HepG2 (cell line): ENCODE measurements around the gene FASTKD3. TPM values are rescaled to one million over a fixed set of nuclear protein-coding genes. Genes with fewer than 3 reads are reported as not detected.

ENCODE experiments used
- ATAC-seq: fragments of 200-7000 bp; cut with Tn5 transposase; 3 replicates; pipeline ENCODE4 v1.9.1; 2020; ENCODE audit warnings: mild to moderate bottlenecking, moderate library complexity
- BruUV-seq: library from RNA; stranded (reverse); fragments of 400-500 nt; replicated peaks from 2 replicates; lab custom pipeline; 2021; lab: Mats Ljungman, UMichigan
- CTCF ChIA-PET: fragments of 300-600 bp; formaldehyde crosslinking; extraction: SDS; loops from one replicate; lab custom pipeline; 2021; ENCODE audit warnings: low total read pairs, inconsistent platforms, low intra/inter-chr PET ratio; lab: Yijun Ruan, JAX
- POLR2A ChIA-PET: fragments of 350-600 bp; sonication (Branson Sonifier 250); formaldehyde crosslinking; loops from one replicate; lab custom pipeline; 2020; ENCODE audit warnings: antibody characterized with exemption, inconsistent platforms; lab: Yijun Ruan, JAX
- DNase-seq: peaks from one replicate; pipeline ENCODE4 v3.0.0-alpha.2; 2015; ENCODE audit warnings: low spot score
- FAIRE-seq: peaks from 3 replicates; lab custom pipeline; 2011; peaks lifted over from hg19 to GRCh38; lab: Jason Lieb, UNC
- H2AFZ ChIP-seq: one replicate; pipeline ENCODE4 v1.6.1; 2011; ENCODE audit warnings: low read length, inconsistent platforms
- H3K27ac ChIP-seq: fragments of 300-600 bp; 3 replicates; pipeline ENCODE4 v1.8.0; 2011; ENCODE audit warnings: mixed run types, mild to moderate bottlenecking, mixed read lengths, low read length, inconsistent platforms; ENCODE audit not compliant: insufficient read depth; ENCODE audit errors: extremely low read length
- H3K27me3 ChIP-seq, 2 experiments: fragments of 200-600 bp in 1 of 2; 2 replicates in 1 of 2; 3 replicates in 1 of 2; pipeline versions ENCODE4 v1.6.0 to v1.8.0; 2011; ENCODE audit warnings: low read length in 2 of 2, mild to moderate bottlenecking in 2 of 2, moderate library complexity in 2 of 2, inconsistent platforms in 1 of 2; ENCODE audit not compliant: insufficient read depth in 2 of 2, control insufficient read depth in 1 of 2
- H3K36me3 ChIP-seq, 2 experiments: fragments of 200-600 bp in 1 of 2; replicated peaks in 1 of 2; 2 replicates in 1 of 2; 3 replicates in 1 of 2; pipeline versions ENCODE4 v1.5.1 to v1.8.0; 2011; ENCODE audit warnings: low read length in 2 of 2, inconsistent platforms in 1 of 2; ENCODE audit not compliant: insufficient read depth in 2 of 2, control insufficient read depth in 1 of 2
- H3K4me1 ChIP-seq: 2 replicates; pipeline ENCODE4 v1.5.1; 2012; ENCODE audit warnings: low read length, inconsistent platforms; ENCODE audit not compliant: insufficient read depth
- H3K4me2 ChIP-seq: 2 replicates; pipeline ENCODE4 v1.6.0; 2011; ENCODE audit warnings: low read depth, low read length, inconsistent platforms
- H3K4me3 ChIP-seq, 3 experiments: fragments of 200-600 bp in 1 of 3; sonication (generic), shearing (Covaris generic) in 1 of 3; replicated peaks in 1 of 3; 2 replicates each; pipeline ENCODE4 v1.5.1; 2011 to 2016; ENCODE audit warnings: low read length in 3 of 3, inconsistent platforms in 2 of 3, low read depth in 2 of 3, mild to moderate bottlenecking in 2 of 3, control low read depth in 1 of 3, mixed read lengths in 1 of 3; ENCODE audit not compliant: insufficient read depth in 1 of 3
- H3K79me2 ChIP-seq: one replicate; pipeline ENCODE4 v1.6.1; 2011; ENCODE audit warnings: low read length, inconsistent platforms; ENCODE audit not compliant: insufficient read depth
- H3K9ac ChIP-seq: 2 replicates; pipeline ENCODE4 v1.6.0; 2011; ENCODE audit warnings: mild to moderate bottlenecking, low read depth, low read length, inconsistent platforms; ENCODE audit not compliant: insufficient read depth
- H3K9me3 ChIP-seq: 2 replicates; pipeline ENCODE4 v1.5.1; 2012; ENCODE audit warnings: mild to moderate bottlenecking, low read length
- H4K20me1 ChIP-seq: 2 replicates; pipeline ENCODE4 v1.6.0; 2011; ENCODE audit warnings: inconsistent platforms, mild to moderate bottlenecking, low read length, moderate library complexity; ENCODE audit not compliant: insufficient read depth
- ATF7-NPFF ChIP-seq: sonication (generic); formaldehyde crosslinking; IDR thresholded peaks from 2 replicates; pipeline ENCODE4 v1.8.1; 2023; ENCODE audit warnings: mild to moderate bottlenecking, low read depth, missing genetic modification reagents, moderate library complexity
- MTA1 ChIP-seq: sonication (generic); formaldehyde crosslinking; IDR thresholded peaks from 2 replicates; pipeline ENCODE4 v1.4.0; 2020; ENCODE audit warnings: missing genetic modification reagents, mild to moderate bottlenecking, borderline replicate concordance
- PATZ1 ChIP-seq: sonication (generic); formaldehyde crosslinking; IDR thresholded peaks from 2 replicates; pipeline ENCODE4 v1.4.0; 2020; ENCODE audit warnings: missing genetic modification reagents
- PAX8 ChIP-seq: sonication (generic); formaldehyde crosslinking; IDR thresholded peaks from 2 replicates; pipeline ENCODE4 v1.8.0; 2022; ENCODE audit warnings: mild to moderate bottlenecking, missing genetic modification reagents, borderline replicate concordance
- RFX3 ChIP-seq: IDR thresholded peaks from 2 replicates; pipeline ENCODE4 v1.6.1; 2016; ENCODE audit warnings: missing biosample characterization, missing genetic modification reagents
- RNF219 ChIP-seq: sonication (generic); formaldehyde crosslinking; IDR thresholded peaks from 2 replicates; pipeline ENCODE4 v1.5.0; 2020; ENCODE audit warnings: mild to moderate bottlenecking, missing genetic modification reagents
- SYNCRIP ChIP-seq: fragments of 200-400 bp; formaldehyde crosslinking; IDR thresholded peaks from 2 replicates; pipeline ENCODE4 v1.6.1; 2018; ENCODE audit warnings: mild to moderate bottlenecking, low read depth, low read length; ENCODE audit not compliant: insufficient read depth
- ZFAT ChIP-seq: sonication (generic); formaldehyde crosslinking; conservative IDR thresholded peaks from 2 replicates; pipeline ENCODE4 v1.8.1; 2023; ENCODE audit warnings: missing genetic modification reagents, inconsistent platforms
- ZFP91 ChIP-seq: sonication (generic); formaldehyde crosslinking; IDR thresholded peaks from 2 replicates; pipeline ENCODE4 v1.9.0; 2022; ENCODE audit warnings: missing genetic modification reagents, mild to moderate bottlenecking, borderline replicate concordance
- ZNF280B ChIP-seq: sonication (generic); formaldehyde crosslinking; IDR thresholded peaks from 2 replicates; pipeline ENCODE4 v1.5.0; 2020; ENCODE audit warnings: missing genetic modification reagents, mild to moderate bottlenecking, borderline replicate concordance
- ZNF556 ChIP-seq: sonication (generic); formaldehyde crosslinking; IDR thresholded peaks from 2 replicates; pipeline ENCODE4 v1.4.0; 2020; ENCODE audit warnings: mild to moderate bottlenecking, missing genetic modification reagents, borderline replicate concordance
- ZNF691 ChIP-seq: sonication (generic); formaldehyde crosslinking; IDR thresholded peaks from 2 replicates; pipeline ENCODE4 v1.4.0; 2020; ENCODE audit warnings: missing genetic modification reagents, low read depth, mild to moderate bottlenecking, borderline replicate concordance
- WGBS: methylation state at CpG from one replicate; pipeline ENCODE4 v1.1.6; 2017; ENCODE audit warnings: low lambda C conversion rate; 5-methylcytosine and 5-hydroxymethylcytosine counted together
- in situ Hi-C: cut with HindIII; loops from 2 replicates; pipeline ENCODE4 v1.10.0; 2017; ENCODE audit warnings: low pct_unique_long_range_greater_than_20kb; ENCODE audit not compliant: extremely low pct_ligation_motif_present
- intact Hi-C: fragments of 100-400 bp; cut with micrococcal nuclease; formaldehyde crosslinking; loops from one replicate; pipeline ENCODE4 v1.10.0; 2022; ENCODE audit not compliant: unreplicated experiment
- polyA plus RNA-seq, 8 experiments: library from polyadenylated mRNA; depleted of rRNA in 3 of 8; stranded (reverse) in 7 of 8; unstranded in 1 of 8; fragments of >200 nt; fragmentation: Illumina TruSeq in 4 of 8; extraction: Trizol in 4 of 8; gene quantifications; 2 replicates each; pipeline versions ENCODE4 v1.2.1 to v1.2.3, GENCODE V29; 2011 to 2016; ENCODE audit warnings: low read depth in 4 of 8, missing spikeins in 1 of 8, mixed read lengths in 1 of 8; ENCODE audit not compliant: insufficient read depth in 1 of 8
- total RNA-seq, 5 experiments: library from RNA; depleted of rRNA; stranded (reverse); fragments of >200 nt; fragmentation: Illumina TruSeq; extraction: Trizol; gene quantifications; 2 replicates each; pipeline ENCODE4 v1.2.3, GENCODE V29; 2016; ENCODE audit warnings: low read depth in 1 of 5

Gene FASTKD3
- total and polyA plus RNA-seq, 2 of the 13 experiments (the other 11 are each of a cell fraction or from before 2014, with no cell fraction given), result 6.9 to 17.8 TPM

- CTCF ChIA-PET, result no interaction called here
- Histone ChIP-seq H3K4me1 (peaks cover 25% of the 10 kb centered on the region), H2AFZ (peak within 1 kb of the TSS; percentile 12), H4K20me1 (no peaks in the 10 kb centered on the region), H3K27ac (peak within 1 kb of the TSS; percentile 46), H3K79me2 (no peaks in the 10 kb centered on the region), H3K36me3 (no peaks in the 10 kb centered on the region), H3K4me3 (peak within 1 kb of the TSS; percentile 54 to 71 (median 70)), H3K27me3 (peaks cover 3 to 17% of the 10 kb centered on the region in 2 experiments; a peak in 2 of 5 replicates), H3K9me3 (no peaks in the 10 kb centered on the region), H3K4me2 (peak within 1 kb of the TSS; percentile 90), H3K9ac (peak within 1 kb of the TSS; percentile 62; the same call in 1 of the 2 replicates)
- WGBS, result 0% methylated on average over 7 of the region's 76 CpGs
- in situ Hi-C loops, result no loop called here
- no peak for FAIRE-seq
- POLR2A ChIA-PET, result interaction anchor here (1.3 to 3.6 kb wide), 3 partner anchors 10 to 22 kb away, joined by 4 to 18 read pairs (median 4); partner anchors contain the start of genes FASTKD3 and MTRR
- BruUV-seq, result no TSS peak
- peak; percentile 92 for ATAC-seq
- intact Hi-C loops, result no loop called here
- peak; percentile 49 for DNase-seq
- TF ChIP-seq ATF7-NPFF (CRISPR knock-in tag) (peak; percentile 21; the same call in 1 of the 2 replicates), ZNF280B (CRISPR knock-in tag) (no peak), RFX3 (CRISPR knock-in tag) (peak; percentile 77), MTA1 (0 out of 2 replicates have a peak, but pooled peaks have one; percentile 41), SYNCRIP (no peak), ZFP91 (CRISPR knock-in tag) (0 out of 2 replicates have a peak, but pooled peaks have one; percentile 22), PATZ1 (peak; percentile 22; the same call in 1 of the 2 replicates), PAX8 (CRISPR knock-in tag) (no peak), ZNF691 (0 out of 2 replicates have a peak, but pooled peaks have one; percentile 45), ZFAT (CRISPR knock-in tag) (no peak), RNF219 (no peak), ZNF556 (CRISPR knock-in tag) (0 out of 2 replicates have a peak, but pooled peaks have one; percentile 22)
These were observed 18.2 kb downstream of the FASTKD3 start, which contains the start of gene CFAP90 for GRCh38 chr5:7850395-7851239. Gene CFAP90 (minus strand): TSS chr5:7851133. CDS start chr5:7851021, 112 bp downstream.
